ENCODE measurements around the gene LAMA2.

- TF ChIP-seq, protein P1, sequence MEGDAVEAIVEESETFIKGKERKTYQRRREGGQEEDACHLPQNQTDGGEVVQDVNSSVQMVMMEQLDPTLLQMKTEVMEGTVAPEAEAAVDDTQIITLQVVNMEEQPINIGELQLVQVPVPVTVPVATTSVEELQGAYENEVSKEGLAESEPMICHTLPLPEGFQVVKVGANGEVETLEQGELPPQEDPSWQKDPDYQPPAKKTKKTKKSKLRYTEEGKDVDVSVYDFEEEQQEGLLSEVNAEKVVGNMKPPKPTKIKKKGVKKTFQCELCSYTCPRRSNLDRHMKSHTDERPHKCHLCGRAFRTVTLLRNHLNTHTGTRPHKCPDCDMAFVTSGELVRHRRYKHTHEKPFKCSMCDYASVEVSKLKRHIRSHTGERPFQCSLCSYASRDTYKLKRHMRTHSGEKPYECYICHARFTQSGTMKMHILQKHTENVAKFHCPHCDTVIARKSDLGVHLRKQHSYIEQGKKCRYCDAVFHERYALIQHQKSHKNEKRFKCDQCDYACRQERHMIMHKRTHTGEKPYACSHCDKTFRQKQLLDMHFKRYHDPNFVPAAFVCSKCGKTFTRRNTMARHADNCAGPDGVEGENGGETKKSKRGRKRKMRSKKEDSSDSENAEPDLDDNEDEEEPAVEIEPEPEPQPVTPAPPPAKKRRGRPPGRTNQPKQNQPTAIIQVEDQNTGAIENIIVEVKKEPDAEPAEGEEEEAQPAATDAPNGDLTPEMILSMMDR (IDR thresholded peaks at IDR 0.05; ENCODE audit: extremely low read depth in 1 of 2, insufficient read depth in 1 of 2, low read depth in 1 of 2, low read length in 2 of 2), result no peak
- TF ChIP-seq POLR2AphosphoS5 (IDR thresholded peaks at IDR 0.05; ENCODE audit: insufficient read depth, low read depth, low read length) (no peak), POLR2A (IDR thresholded peaks at IDR 0.05; ENCODE audit: low read depth, low read length) (no peak)
- TF ChIP-seq, protein P2, sequence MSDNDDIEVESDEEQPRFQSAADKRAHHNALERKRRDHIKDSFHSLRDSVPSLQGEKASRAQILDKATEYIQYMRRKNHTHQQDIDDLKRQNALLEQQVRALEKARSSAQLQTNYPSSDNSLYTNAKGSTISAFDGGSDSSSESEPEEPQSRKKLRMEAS (IDR thresholded peaks at IDR 0.05; ENCODE audit: insufficient read depth, insufficient read length), result no peak
Observed at GRCh38 chr6:129297592-129297991, 414.7 kb downstream of the LAMA2 start.

Measured in endothelial cell of umbilical vein (primary cell).